ENCODE data around the gene SYNCRIP.
"Not testable (repeated sequence)": the region's sequence is repeated elsewhere in the genome, so short reads cannot be mapped to it uniquely, and the experiment has no call there.

The SYNCRIP gene

DNA sequence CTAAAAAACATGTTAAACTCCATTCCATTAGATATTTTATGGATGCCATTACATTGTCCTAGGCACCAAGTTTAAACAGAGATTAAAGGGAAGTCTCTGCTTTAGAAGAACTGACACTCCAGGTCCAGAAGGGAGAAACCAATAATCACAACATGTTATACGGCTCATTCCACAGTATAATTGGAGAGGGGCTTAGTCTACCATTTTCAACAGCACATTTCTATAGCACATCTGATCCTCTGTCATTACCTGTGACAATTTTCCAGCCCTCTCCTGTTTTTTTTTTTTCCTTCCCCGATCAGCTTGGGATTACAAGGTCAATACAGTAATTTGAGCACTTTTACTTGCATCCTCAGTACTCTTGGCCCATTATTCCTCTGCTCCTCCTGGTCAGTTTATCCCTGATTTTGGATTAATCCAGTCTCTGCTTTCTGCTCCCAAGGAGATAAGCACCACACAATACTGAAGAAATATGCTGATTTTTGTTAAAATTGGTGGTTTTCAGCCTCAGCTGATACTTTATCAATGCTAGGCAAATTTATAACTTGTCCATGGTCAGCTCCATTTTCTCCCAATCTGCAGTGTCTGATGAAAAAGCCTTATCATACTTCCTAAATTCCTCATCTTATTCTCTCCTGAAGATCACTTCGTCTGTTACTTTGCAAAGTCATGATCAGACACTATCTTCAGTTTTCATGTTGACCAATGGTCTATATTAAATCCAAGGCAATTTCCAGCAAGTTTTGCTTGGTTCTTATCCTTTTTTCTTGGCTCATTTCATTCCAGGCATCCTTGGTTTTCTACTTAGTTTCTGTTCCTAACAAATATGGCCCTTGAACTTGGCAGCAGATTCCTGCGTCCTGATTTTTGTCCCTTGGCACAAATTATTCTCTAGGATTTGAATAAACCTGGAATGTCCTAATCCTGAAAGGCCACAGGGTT lies 30.8 kb upstream of the SYNCRIP start:
- no peak for DNase-seq
- intact Hi-C loops (cut with DNase I), result no loop called here

GRCh38 chr6:85672623-85673022 lies 29.9 kb upstream of the SYNCRIP start:
- intact Hi-C loops (cut with DNase I), result no loop called here
- DNase-seq, result no peak

GRCh38 chr6:85672050-85672449 lies 29.4 kb upstream of the SYNCRIP start:
- no peak for DNase-seq
- intact Hi-C loops (cut with DNase I), result no loop called here

- peak in 3 of 42 donors; percentile 7 to 17 (median 16) for DNase-seq
- intact Hi-C loops (cut with DNase I), result no loop called here
Measured at GRCh38 chr6:85670573-85670972, 27.9 kb upstream of the SYNCRIP start.

GRCh38 chr6:85669735-85670194 lies 27.1 kb upstream of the SYNCRIP start:
- intact Hi-C loops (cut with DNase I), result no loop called here
- DNase-seq, result no peak

DNA sequence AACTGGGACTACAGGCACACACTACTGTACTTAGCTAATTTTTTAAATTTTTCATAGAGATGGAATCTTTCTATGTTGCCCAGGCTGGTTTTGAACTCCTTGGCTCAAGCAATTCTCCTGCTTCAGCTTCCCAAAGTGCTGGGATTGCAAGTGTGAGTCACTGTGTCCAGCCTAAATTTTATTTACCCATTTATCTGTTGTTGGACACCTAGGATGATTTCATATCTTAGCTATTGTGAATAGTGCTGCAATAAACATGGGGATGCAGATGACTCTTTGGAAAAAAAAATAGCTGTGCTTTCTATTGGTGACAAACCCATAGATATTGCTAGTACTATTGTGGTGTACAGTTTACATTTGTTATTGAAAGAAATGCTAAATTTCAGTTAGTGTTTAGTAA lies 19.6 kb upstream of the SYNCRIP start:
- DNase-seq, result no peak
- intact Hi-C loops (cut with DNase I), result no loop called here

DNA sequence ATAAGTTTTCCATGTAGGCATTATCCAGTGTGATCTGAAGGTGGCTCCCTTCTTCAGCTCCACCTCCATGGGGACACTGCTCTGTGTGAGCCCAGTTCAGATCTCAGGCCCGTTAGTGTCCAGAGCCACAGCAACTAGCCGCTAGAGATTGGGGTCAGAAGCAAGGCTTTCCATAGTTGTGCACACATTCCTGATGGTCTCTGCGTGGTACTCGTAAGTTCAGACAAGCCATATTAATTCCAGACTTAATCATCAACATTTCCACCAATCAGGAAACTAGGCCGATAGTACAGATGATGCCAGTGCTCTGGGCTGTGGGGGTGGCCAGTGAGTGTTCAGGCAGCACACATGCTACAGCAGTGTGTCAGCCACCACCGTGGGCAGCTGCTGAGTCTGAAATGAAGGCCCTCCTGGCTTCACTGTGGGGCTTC lies 17.5 kb upstream of the SYNCRIP start:
- intact Hi-C loops (cut with DNase I), result no loop called here
- peak in 24 of 42 donors; percentile 15 to 73 (median 40) for DNase-seq

DNA sequence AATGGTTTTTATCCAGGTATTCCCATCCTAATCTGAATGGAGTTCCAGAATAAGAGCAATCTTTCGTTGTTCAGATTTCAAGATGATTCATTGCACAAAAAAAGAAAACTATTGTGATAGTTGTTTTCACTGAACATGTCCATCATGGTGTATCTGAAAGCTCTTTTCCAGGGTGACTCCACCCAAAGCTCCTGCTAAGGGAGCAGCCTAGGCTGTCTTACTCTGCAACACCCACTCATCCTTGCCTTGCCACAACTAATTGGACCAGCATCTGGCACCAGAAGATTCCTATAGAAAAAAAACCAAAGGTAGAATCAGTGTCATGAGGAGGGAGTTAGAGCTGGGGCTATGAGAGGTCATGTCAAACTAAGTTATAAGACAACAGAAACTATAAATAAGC lies 7.9 kb upstream of the SYNCRIP start:
- peak in 29 of 42 donors; percentile 27 to 89 (median 53) for DNase-seq
- intact Hi-C loops (cut with DNase I), result no loop called here

GRCh38 chr6:85644279-85644762 lies 1.6 kb upstream of the SYNCRIP start:
- intact Hi-C loops (cut with DNase I), result no loop called here
- DNase-seq, result no peak

GRCh38 chr6:85643537-85644278 lies 1.0 kb upstream of the SYNCRIP start:
- intact Hi-C loops (cut with DNase I), result loop anchor here (1.0 to 2.0 kb wide), 2 partner anchors 35 to 51 kb away; partner anchors contain the start of gene SNX14
- peak; percentile 60 to 93 (median 85) for DNase-seq

DNA sequence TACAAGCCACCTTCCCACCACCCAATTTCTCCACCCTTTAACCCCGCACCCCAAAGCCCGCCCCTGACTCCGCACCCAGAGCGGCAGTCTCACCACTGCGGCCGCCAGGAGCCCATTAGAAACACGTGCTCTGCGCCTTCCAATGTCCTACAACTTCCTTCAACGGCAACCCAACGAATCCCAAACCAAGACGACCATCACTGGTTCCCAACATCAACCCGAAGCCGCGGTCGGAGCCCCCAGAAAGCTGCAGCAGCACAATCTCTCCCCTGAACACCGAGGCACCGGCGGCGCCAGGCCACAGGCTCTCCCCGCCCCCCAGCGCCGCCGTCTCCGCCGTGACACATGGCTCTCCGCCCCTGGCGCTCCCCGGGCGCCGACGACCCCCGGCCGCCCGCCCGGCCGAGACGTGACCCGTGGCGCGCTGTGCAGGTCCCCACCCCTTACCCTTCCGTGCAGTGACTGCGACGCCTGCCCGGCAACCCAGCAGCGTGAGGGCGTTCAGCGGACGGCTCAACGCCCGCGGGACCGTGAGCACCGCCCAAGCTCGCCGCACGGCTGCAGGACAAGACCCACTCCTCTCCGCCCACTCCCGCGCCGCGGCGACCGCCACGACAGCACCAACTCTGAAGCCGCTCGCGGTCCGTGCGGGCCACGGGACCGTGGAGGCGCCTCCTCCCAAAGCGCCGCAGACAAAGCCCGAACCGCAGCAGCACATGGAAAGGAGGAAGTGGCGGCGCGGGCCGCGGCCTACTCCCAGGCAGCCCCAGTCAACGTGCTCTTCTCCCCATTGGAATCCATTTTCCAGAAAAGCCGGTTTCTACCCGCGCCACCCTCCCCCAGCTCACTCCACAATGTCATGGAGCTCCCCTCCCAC lies 551 bp downstream of the SYNCRIP start:
- intact Hi-C loops (cut with DNase I), result loop anchor here (2.0 kb wide), 1 partner anchor 49 kb away; the partner anchor contains the start of gene SNX14
- peak; percentile 31 to 80 (median 60) for DNase-seq

DNA sequence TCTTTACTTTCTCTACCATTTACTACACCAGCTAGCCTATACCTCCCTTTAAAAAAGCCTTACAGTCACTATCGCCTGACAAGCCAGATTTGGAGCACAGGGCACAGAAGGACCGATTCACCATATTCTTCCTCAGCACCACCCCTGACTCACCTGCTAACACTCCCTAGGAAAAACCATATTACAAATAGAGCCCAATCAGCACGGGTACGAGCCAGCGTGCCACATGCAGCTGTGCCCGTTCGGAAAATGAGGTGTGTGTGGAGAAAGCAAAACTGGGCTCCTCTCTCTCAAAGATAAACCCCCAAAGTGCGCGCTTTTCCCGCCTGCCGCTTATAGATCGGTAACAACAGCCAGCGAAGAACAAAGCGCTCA lies 1.2 kb downstream of the SYNCRIP start:
- peak in 1 of 42 donors; percentile 27 for DNase-seq
- intact Hi-C loops (cut with DNase I), result no loop called here

DNA sequence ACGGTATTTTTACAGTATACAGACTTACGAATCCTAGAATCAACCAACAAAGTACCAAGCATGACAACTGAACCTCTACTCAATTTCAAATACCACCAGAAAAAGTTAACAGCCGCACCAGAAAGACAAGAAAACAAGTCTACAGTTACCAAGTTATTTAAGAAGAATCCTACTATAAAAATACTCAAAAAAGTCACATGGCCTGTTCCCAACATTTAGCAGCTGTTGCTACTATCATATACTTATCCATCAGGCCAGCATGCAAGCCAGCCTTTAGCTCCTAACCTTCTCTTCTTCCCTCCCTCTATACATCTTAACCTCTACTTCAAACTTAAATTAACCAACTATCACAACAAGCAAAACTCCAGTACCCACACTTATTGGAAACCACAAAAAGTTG lies 1.9 kb downstream of the SYNCRIP start:
- intact Hi-C loops (cut with DNase I), result no loop called here
- DNase-seq, result no peak

- intact Hi-C loops (cut with DNase I), result no loop called here
- DNase-seq, result no peak
Measured at GRCh38 chr6:85637579-85637978, 5.1 kb downstream of the SYNCRIP start.

DNA sequence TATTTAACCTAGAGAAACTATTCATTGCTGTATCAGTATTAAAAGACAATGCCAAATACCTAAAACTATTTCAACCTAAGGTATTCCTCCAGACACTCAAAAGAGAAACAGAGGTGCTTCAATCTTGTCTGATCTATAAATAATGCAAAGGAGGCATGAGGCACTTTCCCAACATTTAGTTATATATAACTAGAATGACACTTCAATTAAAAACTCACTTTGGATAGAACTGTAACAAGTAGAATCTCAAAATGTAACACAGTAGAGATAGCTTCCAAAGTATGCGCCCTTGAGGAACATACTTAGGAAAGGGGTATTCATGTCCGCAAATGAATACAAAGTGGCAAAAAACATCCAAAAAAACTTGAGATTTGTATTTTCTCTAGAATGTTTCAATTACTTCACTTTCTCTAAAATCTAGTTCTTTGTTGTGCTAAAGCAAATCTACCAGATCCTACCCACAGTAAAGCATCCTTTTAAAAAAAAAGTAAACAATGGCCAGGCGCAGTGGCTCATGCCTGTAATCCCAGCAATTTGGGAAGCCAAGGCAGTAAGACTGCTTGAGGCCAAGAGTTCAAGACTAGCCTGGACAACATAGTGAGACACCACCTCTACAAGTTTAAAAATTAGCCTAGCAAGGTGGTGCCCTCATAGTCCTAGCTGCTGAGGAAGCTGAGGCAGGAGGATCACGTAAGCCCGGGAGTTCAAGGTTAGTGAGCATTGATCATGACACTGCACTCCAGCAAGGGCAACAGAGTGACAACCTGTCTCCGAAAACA lies 10.3 kb downstream of the SYNCRIP start:
- intact Hi-C loops (cut with DNase I), result no loop called here

DNA sequence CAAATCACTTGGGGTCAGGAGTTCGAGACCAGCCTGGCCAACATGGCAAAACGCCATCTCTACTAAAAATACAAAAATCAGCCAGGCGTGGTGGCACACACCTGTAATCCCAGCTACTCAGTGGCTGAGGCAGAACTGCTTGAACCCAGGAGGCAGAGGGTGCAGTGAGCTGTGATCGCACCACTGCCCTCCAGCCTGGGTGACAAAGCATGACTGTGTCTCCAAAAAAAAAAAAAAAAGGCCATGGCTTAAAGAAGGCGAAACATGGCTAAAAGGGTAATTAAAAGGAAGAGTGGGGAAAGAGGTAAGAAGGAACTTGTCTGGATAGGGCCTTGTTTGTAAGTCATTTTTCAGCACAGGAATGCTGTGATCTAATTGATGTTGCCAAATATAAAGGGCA lies 11.6 kb downstream of the SYNCRIP start:
- intact Hi-C loops (cut with DNase I); DNase-seq: not testable (repeated sequence)

More for the DNA sequence above, 10.3 kb downstream of the SYNCRIP start:
- DNase-seq, result no peak

- DNase-seq, result no peak
- intact Hi-C loops (cut with DNase I), result no loop called here
Measured at GRCh38 chr6:85628353-85628752, 14.3 kb downstream of the SYNCRIP start.

DNA sequence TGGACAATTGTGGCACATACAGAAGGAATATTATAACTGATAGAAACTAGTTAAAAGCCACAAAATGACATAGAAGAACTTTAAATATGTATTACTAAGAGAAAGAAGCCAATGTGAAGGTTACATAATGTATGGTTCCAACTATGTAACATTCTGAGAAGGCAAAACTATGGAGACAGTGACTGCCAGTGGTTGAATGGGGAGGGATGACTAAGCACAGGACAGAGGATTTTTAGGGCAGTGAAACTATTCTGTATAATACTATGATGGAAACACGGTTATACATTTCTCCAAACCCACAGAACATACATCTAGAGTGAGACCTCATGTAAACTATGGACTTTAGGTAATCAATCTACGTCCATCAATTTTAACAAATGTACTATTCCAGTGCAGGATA lies 22.4 kb downstream of the SYNCRIP start:
- no peak for DNase-seq
- intact Hi-C loops (cut with DNase I), result no loop called here

Data from head of caudate nucleus (tissue), 42 donors.